ENCODE results near the gene PDE2A. TPM values are rescaled to one million over a fixed set of nuclear protein-coding genes. Genes with fewer than 3 reads are reported as not detected.

Gene PDE2A
- polyA plus RNA-seq, 1 donor (not counting 4 experiments of a cell fraction or from before 2014, with no cell fraction given), result 0.38 TPM

DNA sequence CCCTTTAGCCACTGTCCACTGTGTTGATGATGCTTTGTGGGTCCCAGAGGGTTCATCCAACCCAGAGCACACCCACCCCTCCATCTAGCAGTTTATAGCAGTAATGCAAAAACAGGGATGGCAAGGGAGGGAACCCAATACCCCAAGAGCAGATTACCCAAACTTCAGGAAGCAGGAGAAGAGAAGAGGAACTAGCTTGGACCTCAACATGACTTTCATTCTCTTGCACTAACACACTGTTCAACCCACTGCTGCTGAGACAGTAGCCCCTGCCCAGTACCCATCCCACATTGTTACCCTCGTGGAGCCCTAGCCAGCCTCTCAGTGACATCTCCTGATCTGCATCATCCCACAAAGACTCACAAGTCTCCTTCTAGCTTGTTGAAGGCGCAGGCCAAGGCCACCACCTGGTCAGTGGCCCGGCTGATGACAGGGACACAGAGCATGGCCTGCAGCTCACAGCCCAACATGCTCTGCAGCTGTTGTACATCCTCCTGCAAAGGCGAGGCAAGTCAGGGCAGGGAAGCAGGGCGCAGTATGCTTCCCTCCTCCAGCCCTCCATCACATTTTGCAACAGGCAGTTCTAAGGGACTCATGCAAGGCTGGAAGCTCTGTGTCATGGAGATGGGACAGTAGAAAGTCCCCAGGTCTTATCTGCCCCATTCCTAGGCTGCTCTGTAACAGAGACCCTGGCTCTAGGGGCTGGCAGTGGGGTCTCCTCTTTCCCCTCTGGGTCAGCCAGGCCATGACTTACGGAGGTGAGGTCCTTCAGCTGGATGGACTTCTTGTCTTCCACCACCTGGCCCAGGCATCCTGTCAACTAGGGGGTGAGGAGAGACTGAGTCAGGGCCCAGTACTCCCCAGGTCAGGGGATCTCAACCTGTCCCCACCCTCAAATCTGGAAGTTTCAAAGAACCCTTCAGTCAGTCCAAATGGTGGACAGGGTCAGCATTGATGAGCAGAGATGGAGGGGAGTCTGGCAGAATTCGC, 85.5 kb downstream of the PDE2A start:
- peaks cover 10% of the 10 kb centered on the region for H3K4me1 ChIP-seq (ENCODE audit: control insufficient read depth, extremely low read depth, insufficient read depth, low read length)

DNA sequence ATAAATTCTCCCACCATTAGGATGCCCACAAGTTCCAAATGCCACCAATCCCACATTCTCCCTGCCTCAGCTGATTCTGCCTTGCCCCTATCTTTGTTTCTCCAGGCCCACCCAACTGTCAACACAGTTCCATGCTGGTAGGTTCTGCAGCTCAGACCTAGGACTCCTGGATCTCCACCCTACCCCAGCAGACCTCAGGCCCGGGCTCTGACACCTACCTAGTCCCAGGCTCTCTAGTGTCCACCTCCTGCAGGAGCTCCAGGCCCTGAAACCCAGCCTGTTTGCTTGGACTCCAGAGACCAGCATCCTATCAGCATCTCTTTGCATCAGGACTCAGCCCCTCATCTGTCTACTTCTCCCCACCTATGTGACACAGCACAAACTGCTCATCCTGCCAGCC, 86.5 kb downstream of the PDE2A start:
- Histone ChIP-seq H3K9me1 (ENCODE audit: control insufficient read depth, extremely low read depth, insufficient read depth, low read length) (no peaks in the 10 kb centered on the region), H3K4me2 (ENCODE audit: control insufficient read depth, extremely low read depth, insufficient read depth, low read depth, low read length) (no peak overlapping the region), H3K36me3 (ENCODE audit: control insufficient read depth in 2 of 2, extremely low read depth in 1 of 2, insufficient read depth in 2 of 2, low read length in 2 of 2) (no peaks in the 10 kb centered on the region), H3K27me3 (ENCODE audit: control insufficient read depth, extremely low read depth, insufficient read depth, low read length) (peaks cover 60% of the 10 kb centered on the region), H3K27ac (ENCODE audit: control insufficient read depth, insufficient read depth, low read length) (no peak overlapping the region), H4K20me1 (ENCODE audit: control insufficient read depth, extremely low read depth, insufficient read depth, low read length) (peaks cover 4% of the 10 kb centered on the region), H3K4me3 (ENCODE audit: control insufficient read depth in 2 of 3, extremely low read depth in 1 of 3, insufficient read depth in 2 of 3, low read depth in 1 of 3, low read length in 3 of 3) (no peak overlapping the region), H3K4me1 (ENCODE audit: control insufficient read depth, extremely low read depth, insufficient read depth, low read length) (peaks cover 10% of the 10 kb centered on the region), H3K9me3 (ENCODE audit: control insufficient read depth, low read depth, low read length) (no peaks in the 10 kb centered on the region), H3K9ac (ENCODE audit: control insufficient read depth, extremely low read depth, insufficient read depth, low read length) (no peak overlapping the region), H2AFZ (ENCODE audit: control insufficient read depth, low read length) (no peak overlapping the region), H3K79me2 (ENCODE audit: control insufficient read depth, insufficient read depth, low read length) (no peaks in the 10 kb centered on the region)
- FAIRE-seq (no peak), DNase-seq (ENCODE audit: low read depth, low spot score) (no peak)
- dilution Hi-C loops (cut with MboI; ENCODE audit: extremely low pct_ligation_motif_present, low sequenced_read_pairs), result no loop called here
- TF ChIP-seq, protein P1, sequence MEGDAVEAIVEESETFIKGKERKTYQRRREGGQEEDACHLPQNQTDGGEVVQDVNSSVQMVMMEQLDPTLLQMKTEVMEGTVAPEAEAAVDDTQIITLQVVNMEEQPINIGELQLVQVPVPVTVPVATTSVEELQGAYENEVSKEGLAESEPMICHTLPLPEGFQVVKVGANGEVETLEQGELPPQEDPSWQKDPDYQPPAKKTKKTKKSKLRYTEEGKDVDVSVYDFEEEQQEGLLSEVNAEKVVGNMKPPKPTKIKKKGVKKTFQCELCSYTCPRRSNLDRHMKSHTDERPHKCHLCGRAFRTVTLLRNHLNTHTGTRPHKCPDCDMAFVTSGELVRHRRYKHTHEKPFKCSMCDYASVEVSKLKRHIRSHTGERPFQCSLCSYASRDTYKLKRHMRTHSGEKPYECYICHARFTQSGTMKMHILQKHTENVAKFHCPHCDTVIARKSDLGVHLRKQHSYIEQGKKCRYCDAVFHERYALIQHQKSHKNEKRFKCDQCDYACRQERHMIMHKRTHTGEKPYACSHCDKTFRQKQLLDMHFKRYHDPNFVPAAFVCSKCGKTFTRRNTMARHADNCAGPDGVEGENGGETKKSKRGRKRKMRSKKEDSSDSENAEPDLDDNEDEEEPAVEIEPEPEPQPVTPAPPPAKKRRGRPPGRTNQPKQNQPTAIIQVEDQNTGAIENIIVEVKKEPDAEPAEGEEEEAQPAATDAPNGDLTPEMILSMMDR (optimal IDR thresholded peaks at IDR 0.05 in 1 of 3, IDR thresholded peaks at IDR 0.05 in 1 of 3, conservative IDR thresholded peaks at IDR 0.05 in 1 of 3; ENCODE audit: extremely low read depth in 1 of 3, insufficient read depth in 2 of 3, low read length in 3 of 3), result no peak
- TF ChIP-seq EZH2 (IDR thresholded peaks at IDR 0.05; ENCODE audit: low read length), result no peak

More for the DNA sequence above, 85.5 kb downstream of the PDE2A start:
- dilution Hi-C loops (cut with MboI; ENCODE audit: extremely low pct_ligation_motif_present, low sequenced_read_pairs), result no loop called here
- peaks cover 6% of the 10 kb centered on the region for H4K20me1 ChIP-seq (ENCODE audit: control insufficient read depth, extremely low read depth, insufficient read depth, low read length)
- H3K27ac ChIP-seq (ENCODE audit: control insufficient read depth, insufficient read depth, low read length), result no peak overlapping the region
- peaks cover 71% of the 10 kb centered on the region for H3K27me3 ChIP-seq (ENCODE audit: control insufficient read depth, extremely low read depth, insufficient read depth, low read length)
- TF ChIP-seq EZH2 (IDR thresholded peaks at IDR 0.05; ENCODE audit: low read length), result no peak
- TF ChIP-seq, protein P1 (optimal IDR thresholded peaks at IDR 0.05 in 1 of 3, IDR thresholded peaks at IDR 0.05 in 1 of 3, conservative IDR thresholded peaks at IDR 0.05 in 1 of 3; ENCODE audit: extremely low read depth in 1 of 3, insufficient read depth in 2 of 3, low read length in 3 of 3), result no peak
- H3K4me3 ChIP-seq (ENCODE audit: control insufficient read depth in 2 of 3, extremely low read depth in 1 of 3, insufficient read depth in 2 of 3, low read depth in 1 of 3, low read length in 3 of 3), result no peak overlapping the region
- no peak overlapping the region for H3K9ac ChIP-seq (ENCODE audit: control insufficient read depth, extremely low read depth, insufficient read depth, low read length)
- no peak overlapping the region for H2AFZ ChIP-seq (ENCODE audit: control insufficient read depth, low read length)
- DNase-seq (ENCODE audit: low read depth, low spot score) (no peak), FAIRE-seq (no peak)
- no peaks in the 10 kb centered on the region for H3K36me3 ChIP-seq (ENCODE audit: control insufficient read depth in 2 of 2, extremely low read depth in 1 of 2, insufficient read depth in 2 of 2, low read length in 2 of 2)
- H3K9me3 ChIP-seq (ENCODE audit: control insufficient read depth, low read depth, low read length), result no peaks in the 10 kb centered on the region
- H3K9me1 ChIP-seq (ENCODE audit: control insufficient read depth, extremely low read depth, insufficient read depth, low read length), result no peaks in the 10 kb centered on the region
- H3K79me2 ChIP-seq (ENCODE audit: control insufficient read depth, insufficient read depth, low read length), result no peaks in the 10 kb centered on the region
- H3K4me2 ChIP-seq (ENCODE audit: control insufficient read depth, extremely low read depth, insufficient read depth, low read depth, low read length), result no peak overlapping the region
